ENCODE results near the gene DNAAF3.

DNA sequence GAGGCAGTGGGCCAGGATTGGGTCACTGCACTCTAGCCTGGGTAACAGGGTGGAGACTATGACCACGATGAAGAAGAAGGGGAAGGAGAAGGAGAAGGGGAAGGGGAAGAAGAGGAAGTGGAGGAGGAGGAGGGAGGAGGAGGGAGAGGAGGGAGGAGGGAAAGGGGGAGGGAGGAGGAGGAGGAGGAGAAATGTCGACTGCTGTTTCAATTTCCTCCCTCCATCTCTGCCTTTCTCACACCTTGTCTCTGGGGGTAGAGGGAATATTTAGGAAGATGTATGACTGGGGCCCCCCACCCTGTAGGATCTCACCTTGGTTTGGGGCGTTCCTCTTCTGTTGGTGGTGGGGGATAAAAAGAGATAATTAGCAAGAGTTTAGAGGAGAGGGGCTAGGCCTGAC lies 21.2 kb downstream of the DNAAF3 start:
- TF ChIP-seq, protein P1, sequence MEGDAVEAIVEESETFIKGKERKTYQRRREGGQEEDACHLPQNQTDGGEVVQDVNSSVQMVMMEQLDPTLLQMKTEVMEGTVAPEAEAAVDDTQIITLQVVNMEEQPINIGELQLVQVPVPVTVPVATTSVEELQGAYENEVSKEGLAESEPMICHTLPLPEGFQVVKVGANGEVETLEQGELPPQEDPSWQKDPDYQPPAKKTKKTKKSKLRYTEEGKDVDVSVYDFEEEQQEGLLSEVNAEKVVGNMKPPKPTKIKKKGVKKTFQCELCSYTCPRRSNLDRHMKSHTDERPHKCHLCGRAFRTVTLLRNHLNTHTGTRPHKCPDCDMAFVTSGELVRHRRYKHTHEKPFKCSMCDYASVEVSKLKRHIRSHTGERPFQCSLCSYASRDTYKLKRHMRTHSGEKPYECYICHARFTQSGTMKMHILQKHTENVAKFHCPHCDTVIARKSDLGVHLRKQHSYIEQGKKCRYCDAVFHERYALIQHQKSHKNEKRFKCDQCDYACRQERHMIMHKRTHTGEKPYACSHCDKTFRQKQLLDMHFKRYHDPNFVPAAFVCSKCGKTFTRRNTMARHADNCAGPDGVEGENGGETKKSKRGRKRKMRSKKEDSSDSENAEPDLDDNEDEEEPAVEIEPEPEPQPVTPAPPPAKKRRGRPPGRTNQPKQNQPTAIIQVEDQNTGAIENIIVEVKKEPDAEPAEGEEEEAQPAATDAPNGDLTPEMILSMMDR (IDR thresholded peaks at IDR 0.05): no peak
- no peak for TF ChIP-seq POLR2A (IDR thresholded peaks at IDR 0.05)
